HG02678 (cell line): ENCODE results near the gene MED25.
A peak's percentile ranks its signal among the peaks of the same experiment; 100 is the strongest.

Experiments used
- ATAC-seq: cut with Tn5 transposase; IDR thresholded peaks from one replicate; pipeline ENCODE4 v1.9.1; 2021; ENCODE audit warnings: mild to moderate bottlenecking, moderate library complexity; ENCODE audit not compliant: unreplicated experiment

The MED25 gene

DNA sequence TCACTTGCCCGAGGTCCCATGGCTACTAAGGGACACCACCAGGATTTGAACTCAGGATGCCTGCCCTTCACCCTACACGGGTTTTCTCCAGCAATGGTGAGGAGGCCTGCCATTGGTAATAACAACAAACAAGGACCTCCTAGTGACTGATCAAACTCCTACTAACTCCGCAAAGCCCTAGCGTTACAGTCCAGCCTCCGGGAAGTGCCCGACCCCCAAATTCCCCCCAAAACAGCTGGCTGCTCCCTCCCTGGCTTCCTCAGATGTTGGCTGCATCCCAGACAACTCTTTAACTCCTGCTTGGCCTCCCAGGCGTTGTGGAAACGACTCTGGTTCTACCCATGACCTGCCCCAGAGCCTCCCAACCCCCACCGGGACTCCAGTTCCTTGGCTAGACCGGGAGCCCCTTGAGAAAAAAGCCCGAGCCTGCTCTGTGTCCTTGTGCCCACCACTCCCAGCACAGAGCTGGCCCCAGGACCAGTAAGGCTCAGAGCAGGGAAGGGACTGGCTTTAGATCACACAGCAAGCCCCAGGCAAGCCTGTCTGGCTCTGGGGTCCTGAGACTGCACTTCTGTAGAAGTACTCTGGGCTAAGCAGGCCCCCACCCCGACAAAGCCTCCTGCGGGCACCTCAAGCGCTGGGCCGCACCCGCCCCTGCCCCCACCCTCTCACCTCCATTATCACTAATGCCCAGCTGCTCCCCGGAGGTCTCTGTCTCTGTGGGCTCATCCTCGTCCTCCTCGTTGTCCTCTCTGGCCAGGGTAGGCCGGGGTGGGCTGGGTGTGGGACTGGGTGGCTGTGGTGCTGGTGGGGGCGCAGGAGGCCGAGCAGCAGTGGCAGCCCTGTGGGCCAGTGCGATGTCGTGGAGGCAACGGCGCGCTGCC lies 54.4 kb downstream of the MED25 start:
- no peak for ATAC-seq

DNA sequence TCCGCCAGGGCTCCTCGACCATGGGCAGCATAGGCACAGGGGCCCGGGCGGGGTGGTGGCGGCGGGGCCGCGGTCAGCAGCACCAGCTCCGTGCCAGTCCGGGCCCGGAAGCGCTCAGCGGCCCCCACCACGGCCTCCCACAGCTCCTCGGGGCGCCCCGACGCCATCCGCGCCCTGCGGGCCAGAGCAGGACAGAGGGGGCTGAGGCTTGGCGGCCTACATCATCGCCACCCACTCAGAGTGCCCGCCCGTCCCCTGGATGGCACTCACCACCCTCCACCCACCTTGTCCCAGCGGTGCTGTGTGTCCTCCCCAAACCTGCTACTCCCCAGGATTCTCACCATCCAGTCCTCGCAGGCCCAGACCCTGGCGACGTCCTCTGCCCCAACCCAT lies 55.0 kb downstream of the MED25 start:
- ATAC-seq: no peak

DNA sequence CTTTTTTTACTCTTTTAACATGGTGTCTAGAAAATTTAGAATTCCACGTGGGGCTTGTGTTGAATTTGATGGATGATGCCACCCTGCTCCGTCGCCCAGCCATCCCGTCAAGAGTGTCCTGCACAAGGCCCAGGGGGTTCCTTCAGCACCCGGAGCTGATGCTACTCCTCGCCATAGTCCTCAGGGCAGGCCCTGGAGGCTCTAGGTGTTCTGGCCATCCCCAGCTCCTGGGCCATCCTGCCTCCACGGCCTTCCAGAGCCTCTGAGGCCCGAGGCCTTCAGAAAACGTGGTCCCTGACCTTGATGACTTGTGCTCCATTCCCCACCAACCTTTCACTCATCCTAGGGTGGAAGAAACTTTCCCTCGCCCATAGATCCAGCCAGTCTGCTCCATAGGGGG lies 55.7 kb downstream of the MED25 start:
- no peak for ATAC-seq

DNA sequence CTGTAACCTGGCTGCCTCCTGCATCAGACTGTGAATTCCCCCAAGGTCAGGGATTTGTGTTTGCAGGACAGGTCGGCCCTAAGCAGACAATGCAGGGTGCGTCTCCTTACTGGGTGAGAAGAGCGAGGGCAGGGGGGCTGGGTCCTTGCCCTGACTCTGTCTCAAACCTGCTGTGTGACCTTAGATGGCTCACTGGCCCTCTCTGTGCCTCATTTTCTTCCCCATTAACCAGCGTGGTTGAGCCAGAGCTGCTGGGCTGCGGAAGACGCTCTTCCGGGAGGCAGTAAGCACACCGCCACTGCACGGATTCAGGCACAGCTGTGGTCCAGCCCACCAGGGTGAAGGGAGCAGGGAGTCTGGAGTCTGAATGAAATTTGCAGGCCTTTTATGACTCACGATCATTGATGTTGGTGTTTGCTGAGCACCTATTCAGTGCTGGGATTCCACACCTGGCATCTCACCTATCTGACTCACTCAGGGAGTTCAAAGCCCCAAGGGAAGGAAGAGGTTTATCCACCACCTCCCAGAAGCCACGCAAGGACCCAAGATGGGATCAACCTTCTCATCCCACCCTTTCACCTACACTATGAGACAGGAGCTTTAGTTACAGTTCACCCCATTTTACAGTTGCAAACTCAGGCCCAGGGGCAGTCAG lies 56.5 kb downstream of the MED25 start:
- no peak for ATAC-seq

DNA sequence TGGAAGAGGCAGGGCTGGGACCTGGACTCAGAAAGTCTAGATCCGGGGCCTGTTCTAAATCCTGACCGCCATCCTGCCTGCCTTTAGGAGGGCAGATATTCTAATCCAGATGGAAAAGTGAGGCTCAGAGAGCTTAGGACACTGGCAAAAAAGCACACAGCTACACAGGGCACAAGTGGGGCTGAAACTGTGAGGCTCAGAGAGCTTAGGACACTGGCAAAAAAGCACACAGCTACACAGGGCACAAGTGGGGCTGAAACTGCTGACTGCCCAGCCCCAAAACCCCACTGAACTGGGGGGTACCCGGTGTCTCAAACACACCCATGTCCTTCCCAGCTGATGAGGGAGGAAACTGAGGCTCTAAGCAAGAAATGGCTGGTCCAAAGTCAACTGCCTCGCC lies 57.1 kb downstream of the MED25 start:
- no peak for ATAC-seq

DNA sequence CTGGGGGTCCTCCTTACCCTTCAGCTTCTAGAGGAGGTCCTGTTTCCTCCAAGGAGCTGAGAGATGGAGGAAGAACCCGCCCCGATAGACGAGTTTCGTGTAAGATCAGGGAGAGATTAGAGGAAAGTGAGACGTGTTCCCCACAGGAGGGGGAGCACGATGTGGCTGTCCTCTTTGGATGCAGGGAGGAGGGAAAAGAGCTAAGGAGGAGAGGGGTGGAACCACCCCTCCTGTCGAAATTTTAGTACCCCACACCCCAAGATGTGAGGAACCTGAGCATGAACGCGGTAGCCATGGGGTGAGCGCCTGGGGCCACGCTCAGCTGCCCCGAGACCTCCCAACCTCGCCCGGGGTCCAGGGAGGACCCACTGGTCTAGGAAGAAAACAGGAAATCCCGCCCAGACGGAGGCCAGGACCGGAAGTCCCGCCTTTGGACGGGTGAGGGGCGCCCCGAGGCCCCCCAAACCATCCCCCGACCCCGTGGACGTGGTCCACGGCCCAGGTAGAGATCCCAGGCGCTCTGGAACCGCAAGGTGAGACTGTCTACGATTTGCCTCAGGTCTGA lies 57.9 kb downstream of the MED25 start:
- ATAC-seq: no peak

DNA sequence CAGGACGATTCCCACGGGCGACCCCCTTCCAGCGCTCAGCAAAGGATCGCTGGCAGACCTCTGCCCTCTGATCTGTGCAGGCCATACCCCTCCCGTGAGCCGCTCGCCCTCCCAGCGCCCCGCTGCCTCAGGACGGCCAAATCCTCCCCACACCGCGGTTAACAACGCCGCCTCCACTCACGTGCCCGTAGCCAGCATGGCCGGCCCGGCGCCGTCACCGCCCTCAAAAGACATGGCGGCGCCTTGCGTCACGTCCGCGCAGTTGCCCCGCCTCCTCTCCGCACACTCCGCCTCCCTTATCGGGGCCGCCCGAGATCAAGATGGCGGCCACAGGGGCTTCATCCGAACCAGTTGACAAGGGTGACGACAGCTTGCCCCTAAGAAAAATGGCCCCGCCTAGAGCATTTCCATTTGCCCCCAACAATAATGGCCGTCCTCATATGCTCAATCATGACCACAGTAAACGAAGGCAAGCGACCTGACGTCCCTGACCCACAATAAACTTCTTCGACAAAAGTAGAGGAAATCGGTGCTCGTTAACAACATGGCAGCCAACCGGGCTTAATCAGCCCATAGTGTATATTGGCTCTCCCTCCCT lies 58.4 kb downstream of the MED25 start:
- peak; percentile 52 for ATAC-seq

DNA sequence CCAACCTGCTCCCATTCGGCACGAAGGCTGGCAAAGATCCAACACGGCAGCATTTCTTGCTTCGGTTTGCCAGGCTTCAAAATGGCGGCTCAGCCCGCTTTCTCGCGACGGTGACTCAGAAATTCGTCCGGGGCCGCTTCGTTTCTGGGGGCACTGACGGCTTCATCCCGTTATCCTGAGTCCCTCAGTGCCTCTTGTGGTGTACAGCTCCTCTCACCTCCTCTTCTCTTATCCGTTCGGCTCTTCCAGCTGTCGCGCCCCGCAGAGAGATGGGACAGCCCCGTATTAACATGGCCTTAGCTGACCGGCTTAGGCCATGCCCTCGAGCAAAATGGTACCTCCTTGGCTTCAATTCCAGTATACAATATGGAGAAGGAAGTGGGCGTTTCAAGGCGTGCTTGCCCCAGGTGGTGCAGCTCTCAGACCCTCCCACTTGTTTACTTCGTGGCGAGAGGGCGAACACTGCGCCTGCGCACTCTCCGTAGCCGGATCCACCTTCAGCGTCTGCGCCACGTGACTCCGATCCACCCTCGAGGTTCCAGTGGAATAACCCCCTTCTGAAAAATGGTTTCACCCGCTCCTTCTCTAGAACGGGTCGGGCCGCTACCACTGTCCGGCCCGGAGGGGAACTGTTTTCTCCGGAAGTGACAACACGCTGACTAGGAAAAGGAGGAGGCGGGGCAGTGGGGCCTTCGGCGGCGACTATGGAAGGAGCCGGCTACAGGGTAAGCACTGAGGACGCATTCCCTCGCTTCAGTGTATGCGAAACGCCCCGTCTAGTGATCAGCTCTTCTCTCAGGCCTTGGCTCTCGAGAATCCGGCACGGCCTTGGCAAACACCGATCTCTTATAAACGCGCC lies 59.2 kb downstream of the MED25 start, which contains the start of the genes AKT1S1 and TBC1D17:
TSS of gene AKT1S1 (minus strand) at position 336 of the 859 bp plus-strand sequence. CDS start 4,060 bp downstream, outside the sequence.
TSS of gene TBC1D17 (plus strand) at position 683 of the 859 bp plus-strand sequence. CDS start at position 705, 22 bp downstream.
- ATAC-seq: peak; percentile 61

DNA sequence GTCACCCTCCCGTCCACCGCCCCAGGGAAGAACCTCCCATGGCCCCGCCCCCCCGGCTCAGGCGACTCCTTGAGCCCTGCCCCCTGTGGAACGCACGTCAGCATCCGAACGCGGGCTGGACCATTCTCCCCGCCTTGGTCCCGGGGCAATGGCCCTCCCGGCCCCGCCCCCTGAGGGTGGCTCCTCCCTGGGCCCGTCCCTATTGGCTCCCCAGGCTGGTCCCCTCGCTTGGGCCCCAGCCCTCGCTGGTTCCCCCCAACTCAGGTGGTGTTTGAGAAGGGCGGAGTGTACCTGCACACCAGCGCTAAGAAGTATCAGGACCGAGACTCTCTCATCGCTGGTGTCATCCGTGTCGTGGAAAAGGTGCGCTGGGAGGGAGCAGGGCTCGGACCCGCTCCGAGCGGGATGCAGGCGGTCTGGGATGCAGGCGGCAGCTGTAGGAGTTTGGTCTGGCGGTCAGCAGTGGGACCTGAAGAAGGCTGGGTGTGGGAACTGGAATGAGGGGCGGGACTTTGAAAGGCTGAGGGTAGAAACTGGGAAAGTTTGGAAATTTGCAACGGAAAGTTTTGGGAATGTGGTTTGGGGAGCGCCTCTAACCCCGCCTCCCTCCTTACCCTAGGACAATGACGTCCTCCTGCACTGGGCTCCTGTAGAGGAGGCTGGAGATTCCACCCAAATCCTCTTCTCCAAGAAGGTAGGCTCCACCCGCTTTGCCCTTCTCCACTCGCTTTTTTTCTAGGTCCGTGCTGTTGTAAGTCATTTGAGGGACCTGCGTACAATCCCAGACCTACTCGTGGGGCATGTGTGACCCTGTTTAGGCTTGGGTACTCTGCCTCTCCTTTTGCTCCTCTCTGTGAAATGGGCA lies 60.0 kb downstream of the MED25 start:
- ATAC-seq: peak; percentile 42

DNA sequence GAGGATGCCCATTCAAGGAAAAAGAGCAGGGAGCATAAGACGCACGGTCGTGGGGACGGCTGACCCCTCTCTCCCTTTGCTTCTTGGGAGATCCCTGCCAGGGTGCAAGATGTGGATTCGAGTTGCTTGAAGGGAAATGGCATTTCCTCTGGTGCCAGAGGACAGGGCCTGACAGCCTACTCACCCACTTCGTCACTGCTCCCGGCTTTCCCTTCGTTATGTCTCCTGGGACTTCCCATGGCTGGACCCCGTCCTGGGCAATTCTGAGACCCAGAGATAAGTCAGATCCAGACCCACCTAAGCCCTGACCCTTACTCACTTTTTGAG lies 60.6 kb downstream of the MED25 start:
- ATAC-seq: no peak

DNA sequence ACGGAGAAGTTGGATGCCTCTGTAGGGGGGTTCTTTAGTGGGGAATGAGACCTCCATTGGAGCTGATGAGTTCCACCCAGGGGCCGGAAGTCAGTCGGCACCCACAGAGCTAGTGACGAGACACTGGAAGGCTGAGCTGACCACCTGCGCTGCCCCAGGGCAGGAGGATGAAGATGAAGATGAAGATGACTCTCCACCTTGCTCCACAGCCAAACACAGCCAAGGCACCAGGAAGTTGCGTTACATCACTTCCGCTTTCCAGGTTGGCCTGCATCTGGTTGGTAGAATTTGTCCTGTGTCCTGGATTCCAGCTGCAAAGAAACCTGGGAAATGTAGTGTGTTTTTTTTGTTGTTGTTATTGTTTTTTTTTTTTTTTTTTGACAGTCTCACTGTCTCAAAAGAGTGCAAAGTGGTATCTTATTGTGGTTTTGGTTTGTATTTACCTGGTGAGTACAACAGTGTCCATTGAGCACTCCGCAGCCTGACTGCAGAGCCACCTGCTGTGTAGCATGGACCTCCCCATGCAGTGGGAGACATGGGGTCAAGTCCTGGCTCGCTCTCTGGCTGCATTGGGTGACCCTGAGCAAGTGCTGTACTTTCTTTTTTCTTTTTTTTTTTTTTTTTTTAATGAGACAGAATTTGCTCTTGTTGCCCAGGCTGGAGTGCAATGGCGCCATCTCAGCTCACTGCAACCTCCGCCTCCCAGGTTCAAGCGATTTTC lies 61.3 kb downstream of the MED25 start:
- ATAC-seq: no peak

DNA sequence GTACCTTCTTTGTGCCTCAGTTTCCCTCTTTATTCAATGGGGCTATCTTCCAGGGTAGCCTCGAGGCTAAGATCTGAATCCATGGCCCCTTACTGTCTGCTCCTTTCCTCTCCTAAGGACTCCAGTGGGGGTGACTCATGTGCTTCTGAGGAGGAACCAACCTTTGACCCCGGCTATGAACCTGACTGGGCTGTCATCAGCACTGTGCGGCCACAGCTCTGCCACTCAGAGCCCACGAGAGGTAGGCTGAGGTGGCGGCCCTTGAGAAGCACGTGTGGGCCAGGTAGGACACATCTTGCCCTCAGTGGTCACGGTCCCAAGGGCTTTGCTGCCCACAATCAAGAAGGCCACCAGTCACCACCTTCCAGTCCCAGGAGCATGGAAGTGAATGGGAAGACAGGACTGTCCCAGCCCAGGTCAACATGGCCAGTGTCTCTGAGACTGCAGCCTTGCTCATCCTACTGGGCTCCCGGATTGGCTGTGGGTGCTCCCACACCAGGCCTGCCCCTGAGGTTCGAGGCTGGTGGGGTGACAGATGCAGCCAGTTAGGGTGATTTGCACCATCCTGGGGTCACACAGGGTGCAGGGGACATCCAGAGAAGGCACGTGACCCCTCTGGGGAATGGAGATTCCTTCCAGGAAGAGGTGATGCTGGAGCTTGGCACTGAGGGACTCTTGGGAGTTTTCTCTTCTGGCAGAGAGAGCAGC lies 62.2 kb downstream of the MED25 start:
- no peak for ATAC-seq

DNA sequence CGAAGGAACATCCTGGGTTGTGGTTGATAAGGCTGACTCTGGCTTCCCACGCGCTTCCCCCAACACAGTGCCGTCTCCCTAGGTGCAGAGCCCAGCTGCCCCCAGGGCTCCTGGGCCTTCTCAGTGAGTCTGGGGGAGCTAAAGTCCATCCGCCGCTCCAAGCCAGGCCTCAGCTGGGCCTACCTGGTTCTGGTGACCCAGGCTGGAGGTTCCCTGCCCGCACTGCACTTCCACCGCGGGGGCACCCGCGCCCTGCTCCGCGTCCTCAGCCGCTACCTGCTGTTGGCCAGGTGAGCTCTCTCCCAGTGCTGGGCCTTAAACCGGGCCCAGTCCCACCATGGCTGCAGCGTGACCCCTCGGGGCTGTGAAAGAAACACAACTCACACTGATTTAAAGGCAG lies 63.1 kb downstream of the MED25 start:
- no peak for ATAC-seq

DNA sequence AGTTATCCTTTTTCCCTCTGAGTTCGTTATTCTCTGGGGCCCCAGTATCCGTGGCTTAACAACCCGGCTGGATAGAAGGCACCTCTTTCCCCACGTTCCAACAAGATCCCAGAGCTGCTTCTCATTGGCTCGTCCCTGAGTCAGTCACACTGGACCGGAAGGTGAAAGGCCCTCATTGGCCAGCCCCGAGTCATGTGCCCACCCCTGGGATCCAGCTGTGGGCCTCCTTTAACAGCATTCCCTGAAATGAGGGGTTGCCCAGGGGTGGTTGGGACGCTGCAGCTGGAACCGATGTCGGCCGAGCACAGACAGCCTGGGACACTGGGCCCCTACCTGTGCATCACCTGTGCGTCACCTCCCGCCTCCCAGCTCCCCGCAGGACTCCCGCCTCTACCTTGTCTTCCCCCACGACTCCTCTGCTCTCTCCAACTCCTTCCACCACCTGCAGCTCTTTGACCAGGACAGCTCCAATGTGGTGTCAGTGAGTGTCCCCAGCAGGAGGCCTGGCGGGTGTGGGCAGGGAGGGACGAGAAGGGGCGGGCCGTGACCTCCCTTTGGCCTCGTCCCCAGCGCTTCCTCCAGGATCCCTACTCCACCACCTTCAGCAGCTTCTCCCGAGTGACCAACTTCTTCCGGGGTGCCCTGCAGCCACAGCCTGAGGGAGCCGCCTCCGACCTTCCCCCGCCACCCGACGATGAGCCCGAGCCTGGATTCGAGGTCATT lies 63.7 kb downstream of the MED25 start:
- ATAC-seq: no peak

DNA sequence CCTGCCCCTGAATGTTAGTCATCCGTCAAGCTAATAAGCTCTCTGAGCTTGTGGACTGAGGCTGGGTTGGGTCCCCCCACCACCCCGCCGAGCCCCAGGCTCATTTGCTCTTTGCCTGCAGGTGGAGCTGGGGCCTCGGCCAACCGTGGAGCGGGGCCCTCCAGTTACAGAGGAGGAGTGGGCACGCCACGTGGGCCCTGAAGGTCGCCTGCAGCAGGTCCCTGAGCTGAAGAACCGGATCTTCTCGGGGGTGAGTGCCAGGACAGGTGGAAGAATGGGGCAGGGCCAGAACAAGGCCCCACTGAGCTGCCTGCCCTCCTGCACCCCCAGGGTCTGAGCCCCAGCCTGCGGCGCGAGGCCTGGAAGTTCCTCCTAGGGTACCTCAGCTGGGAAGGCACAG lies 64.6 kb downstream of the MED25 start:
- no peak for ATAC-seq

DNA sequence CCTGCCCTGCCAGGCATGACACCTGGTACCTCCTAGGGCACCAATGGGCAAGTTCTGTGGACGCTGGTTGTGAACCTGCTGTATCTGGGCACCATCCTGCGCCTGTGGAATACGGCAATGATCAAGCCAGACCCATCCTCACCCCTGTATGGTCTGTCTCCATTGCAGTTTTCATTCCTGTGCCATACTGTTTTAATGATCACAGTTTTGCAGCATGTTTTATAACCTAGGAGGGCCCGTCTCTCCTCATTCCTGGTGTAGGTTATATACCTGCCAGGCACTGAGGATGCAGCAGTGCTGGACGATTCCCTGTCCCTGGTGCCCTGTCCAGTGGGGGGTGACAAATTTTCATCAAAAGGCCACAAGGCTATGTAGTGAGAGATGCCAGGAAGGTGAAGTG lies 65.0 kb downstream of the MED25 start:
- no peak for ATAC-seq

DNA sequence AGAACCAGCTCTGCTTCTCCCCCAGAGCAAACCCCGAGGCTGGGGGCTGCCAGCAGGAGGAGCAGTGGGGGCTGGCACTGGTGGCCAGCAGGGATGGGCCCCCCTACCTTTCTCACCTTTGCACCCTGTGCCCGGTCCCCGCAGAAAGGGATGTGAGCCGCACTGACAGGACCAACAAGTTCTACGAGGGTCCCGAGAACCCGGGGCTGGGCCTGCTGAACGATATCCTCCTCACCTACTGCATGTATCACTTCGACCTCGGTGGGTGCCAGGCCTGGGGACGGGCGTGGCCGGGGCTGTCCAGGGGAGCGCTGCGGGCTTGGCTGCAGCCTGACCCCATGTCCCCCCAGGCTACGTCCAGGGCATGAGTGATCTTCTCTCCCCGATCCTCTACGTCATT lies 66.0 kb downstream of the MED25 start:
- no peak for ATAC-seq

DNA sequence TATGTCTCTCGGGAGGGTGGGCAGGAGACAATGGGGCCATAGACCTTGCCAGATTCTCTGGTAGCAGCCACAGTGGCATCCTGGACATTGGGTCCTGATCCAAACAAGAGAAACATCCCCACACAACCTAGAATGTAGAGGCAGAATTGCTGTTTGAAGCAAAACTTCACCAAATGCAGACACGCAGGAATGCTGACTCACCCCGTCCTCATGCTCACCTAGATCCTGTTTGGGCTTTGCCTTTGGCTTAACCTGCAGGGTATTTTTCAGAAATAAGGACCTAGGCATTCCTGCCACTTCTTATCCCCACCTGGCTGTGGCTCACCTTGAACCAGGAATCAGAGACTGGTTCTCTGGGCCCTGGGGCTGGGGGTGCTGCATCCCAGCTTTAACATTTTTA lies 66.7 kb downstream of the MED25 start:
- ATAC-seq: no peak
